HG03432 (cell line): ENCODE results near the gene GRIPAP1.

Experiments
- ATAC-seq: cut with Tn5 transposase; IDR thresholded peaks from one replicate; pipeline ENCODE4 v1.9.1; 2021; ENCODE audit warnings: mild to moderate bottlenecking, moderate library complexity; ENCODE audit not compliant: unreplicated experiment

GRIPAP1 gene

GRCh38 chrX:48927736-48928382, 74.2 kb downstream of the GRIPAP1 start:
- ATAC-seq = no peak

- ATAC-seq = no peak
These were observed 74.9 kb downstream of the GRIPAP1 start for GRCh38 chrX:48927123-48927522.

- ATAC-seq = no peak
These were observed 77.8 kb downstream of the GRIPAP1 start for GRCh38 chrX:48924270-48924669.

GRCh38 chrX:48923771-48924170, 78.3 kb downstream of the GRIPAP1 start:
- ATAC-seq = no peak
